SK-N-MC (cell line): ENCODE data around the gene AUTS2.
"Not testable (repeated sequence)": the region's sequence is repeated elsewhere in the genome, so short reads cannot be mapped to it uniquely, and the experiment has no call there.

Source experiments
- DNase-seq: peaks from one replicate; pipeline ENCODE4 v3.0.0-alpha.2; 2011; ENCODE audit warnings: low read depth, low spot score
- H3K27ac ChIP-seq: fragments of 200-600 bp; sonication (generic); 2 replicates; pipeline ENCODE4 v1.5.1; 2016; ENCODE audit warnings: mixed run types
- H3K36me3 ChIP-seq: fragments of 200-600 bp; sonication (generic); 2 replicates; pipeline ENCODE4 v1.6.1; 2017; ENCODE audit warnings: antibody characterized with exemption, low read length, mixed read lengths; ENCODE audit not compliant: insufficient read depth
- H3K4me3 ChIP-seq: fragments of 200-600 bp; sonication (generic); 2 replicates; pipeline ENCODE4 v1.5.1; 2016
- H3K9ac ChIP-seq: fragments of 200-600 bp; sonication (generic); 2 replicates; pipeline ENCODE4 v1.8.0; 2017; ENCODE audit warnings: mixed run types, mixed read lengths; ENCODE audit not compliant: insufficient read length
- H3K9me3 ChIP-seq: fragments of 200-600 bp; sonication (generic); 2 replicates; pipeline ENCODE4 v1.6.1; 2017; ENCODE audit warnings: low read depth, mild to moderate bottlenecking, antibody characterized with exemption, low read length, moderate library complexity, mixed read lengths
- EZH2 ChIP-seq: fragments of 200-600 bp; sonication (generic); IDR thresholded peaks from one replicate; pipeline ENCODE4 v1.6.1; 2017; ENCODE audit warnings: antibody characterized with exemption
- FOXP2 ChIP-seq: optimal IDR thresholded peaks from 2 replicates; pipeline ENCODE3; 2011; ENCODE audit warnings: mild to moderate bottlenecking, moderate library complexity; ENCODE audit not compliant: insufficient read depth; ENCODE audit errors: extremely low read length, control extremely low read depth
- POLR2AphosphoS5 ChIP-seq: IDR thresholded peaks from 2 replicates; pipeline ENCODE4 v1.6.1; 2012; ENCODE audit warnings: mild to moderate bottlenecking, low read depth, low read length, borderline replicate concordance

Gene AUTS2

GRCh38 chr7:70720191-70720873 is 1122.1 kb downstream of the AUTS2 start:
- Histone ChIP-seq H3K9me3 (no peaks in the 10 kb centered on the region), H3K4me3 (peak overlapping the region; percentile 17; the same call in 1 of the 2 replicates), H3K36me3 (no peaks in the 10 kb centered on the region), H3K27ac (peak overlapping the region; percentile 48; the same call in 1 of the 2 replicates), H3K9ac (no peak overlapping the region)
- peak; percentile 58 for DNase-seq
- TF ChIP-seq EZH2, result no peak

GRCh38 chr7:70721500-70721899 is 1123.2 kb downstream of the AUTS2 start:
- TF ChIP-seq POLR2AphosphoS5 (no peak), EZH2 (no peak), FOXP2 (no peak)
- Histone ChIP-seq H3K36me3 (no peaks in the 10 kb centered on the region), H3K9me3 (no peaks in the 10 kb centered on the region), H3K4me3 (no peak overlapping the region), H3K27ac (no peak overlapping the region), H3K9ac (no peak overlapping the region)
- no peak for DNase-seq

- no peak for DNase-seq
- Histone ChIP-seq H3K36me3 (no peaks in the 10 kb centered on the region), H3K9ac (no peak overlapping the region), H3K27ac (no peak overlapping the region), H3K4me3 (no peak overlapping the region), H3K9me3 (no peaks in the 10 kb centered on the region)
- TF ChIP-seq POLR2AphosphoS5, result no peak
- no peak for TF ChIP-seq FOXP2
- no peak for TF ChIP-seq EZH2
These were observed 1125.1 kb downstream of the AUTS2 start for GRCh38 chr7:70723339-70723738.

- no peaks in the 10 kb centered on the region for H3K9me3 ChIP-seq
- DNase-seq, result no peak
- H3K27ac ChIP-seq, result no peak overlapping the region
- peaks cover 3% of the 10 kb centered on the region; the same call in 1 of the 2 replicates for H3K36me3 ChIP-seq
- H3K4me3 ChIP-seq, result no peak overlapping the region
- no peak overlapping the region for H3K9ac ChIP-seq
- TF ChIP-seq POLR2AphosphoS5 (no peak), FOXP2 (no peak), EZH2 (no peak)
These were observed 1127.2 kb downstream of the AUTS2 start for GRCh38 chr7:70725448-70725847.

- no peak overlapping the region for H3K27ac ChIP-seq
- TF ChIP-seq POLR2AphosphoS5 (no peak), EZH2 (no peak), FOXP2 (no peak)
- H3K36me3 ChIP-seq, result peaks cover 8% of the 10 kb centered on the region; the same call in 1 of the 2 replicates
- H3K9ac ChIP-seq, result no peak overlapping the region
- H3K4me3 ChIP-seq, result no peak overlapping the region
- H3K9me3 ChIP-seq, result no peaks in the 10 kb centered on the region
- no peak for DNase-seq
These were observed 1128.0 kb downstream of the AUTS2 start for GRCh38 chr7:70726294-70726693.

- Histone ChIP-seq H3K4me3 (no peak overlapping the region), H3K36me3 (peaks cover 8% of the 10 kb centered on the region; the same call in 1 of the 2 replicates), H3K9ac (no peak overlapping the region), H3K9me3 (no peaks in the 10 kb centered on the region), H3K27ac (no peak overlapping the region)
- no peak for TF ChIP-seq POLR2AphosphoS5
- TF ChIP-seq EZH2, result no peak
- no peak for TF ChIP-seq FOXP2
- no peak for DNase-seq
These were observed 1128.7 kb downstream of the AUTS2 start for GRCh38 chr7:70726951-70727378.

GRCh38 chr7:70727861-70728260 is 1129.6 kb downstream of the AUTS2 start:
- H3K9ac ChIP-seq, result no peak overlapping the region
- TF ChIP-seq POLR2AphosphoS5 (no peak), FOXP2 (no peak), EZH2 (no peak)
- no peak overlapping the region for H3K27ac ChIP-seq
- no peak for DNase-seq
- peaks cover 8% of the 10 kb centered on the region; the same call in 1 of the 2 replicates for H3K36me3 ChIP-seq
- H3K9me3 ChIP-seq, result no peaks in the 10 kb centered on the region
- H3K4me3 ChIP-seq, result no peak overlapping the region

- TF ChIP-seq EZH2 (no peak), POLR2AphosphoS5 (no peak), FOXP2 (no peak)
- peak; percentile 52 for DNase-seq
- Histone ChIP-seq H3K9ac (no peak overlapping the region), H3K27ac (peak overlapping the region; percentile 48; the same call in 1 of the 2 replicates), H3K4me3 (peak overlapping the region; percentile 24), H3K9me3 (no peaks in the 10 kb centered on the region), H3K36me3 (peaks cover 8% of the 10 kb centered on the region; the same call in 1 of the 2 replicates)
These were observed 1130.7 kb downstream of the AUTS2 start for GRCh38 chr7:70728872-70729552.

- not testable (repeated sequence) for H3K36me3 ChIP-seq, H3K27ac ChIP-seq, H3K4me3 ChIP-seq, H3K9ac ChIP-seq, DNase-seq, H3K9me3 ChIP-seq
These were observed 1131.4 kb downstream of the AUTS2 start for GRCh38 chr7:70729553-70730157.
